Measurements from ENCODE around the gene HM13.

- no peak for TF ChIP-seq CTCF (IDR thresholded peaks at IDR 0.05)
- TF ChIP-seq POLR2AphosphoS5 (IDR thresholded peaks at IDR 0.05), result no peak
Observed at GRCh38 chr20:31602779-31603441, 88.7 kb downstream of the HM13 start.

Measured in prostate gland (tissue), 2 donors.